GM12874 (cell line): ENCODE measurements around the gene LRRC3.

Source experiments
- TF ChIP-seq, protein P1 (sequence below): IDR thresholded peaks from 2 replicates; pipeline ENCODE4 v1.5.1; 2011; ENCODE audit warnings: low read depth, mild to moderate bottlenecking, control low read depth, low read length, moderate library complexity; ENCODE audit not compliant: insufficient read depth

LRRC3 gene

DNA sequence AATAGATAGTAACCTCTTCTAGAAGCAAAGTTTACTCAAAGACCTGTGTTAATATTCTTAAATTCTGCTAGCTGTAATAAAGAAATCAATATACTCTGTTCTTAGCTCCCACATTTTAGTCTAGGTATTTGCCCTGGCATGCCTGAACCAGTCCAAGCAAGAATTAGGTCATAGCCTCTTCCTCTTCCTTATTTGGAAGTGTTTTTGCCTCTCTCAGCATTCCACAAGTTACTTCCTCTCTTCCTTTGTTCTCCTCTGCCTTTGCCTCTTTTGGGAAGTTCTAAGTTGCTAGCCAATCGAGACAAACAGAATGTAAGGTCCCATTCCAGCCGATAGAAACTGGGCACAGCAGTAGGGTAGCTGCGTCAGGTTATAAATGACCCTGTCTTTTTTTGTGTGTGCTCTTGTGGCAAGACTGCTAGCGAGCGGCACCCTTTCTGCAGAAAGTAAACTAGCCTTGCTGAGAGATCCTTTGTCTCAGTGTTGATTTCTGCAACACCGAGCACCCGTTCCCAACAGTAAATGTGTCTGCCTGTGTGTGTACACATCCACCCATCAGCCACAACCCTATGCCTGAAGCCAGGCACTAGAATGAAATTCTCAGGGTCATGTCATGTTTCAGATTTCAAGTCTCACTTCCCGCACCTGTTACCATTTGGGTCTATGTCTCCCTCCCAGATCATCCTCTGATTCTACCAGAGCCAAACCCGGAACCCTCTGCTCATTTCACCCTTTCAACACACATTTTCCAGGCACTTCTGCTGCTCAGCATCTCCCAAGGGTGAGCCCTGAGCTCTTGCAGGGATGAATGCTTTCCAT is 37.5 kb downstream of the LRRC3 start:
- TF ChIP-seq, protein P1, sequence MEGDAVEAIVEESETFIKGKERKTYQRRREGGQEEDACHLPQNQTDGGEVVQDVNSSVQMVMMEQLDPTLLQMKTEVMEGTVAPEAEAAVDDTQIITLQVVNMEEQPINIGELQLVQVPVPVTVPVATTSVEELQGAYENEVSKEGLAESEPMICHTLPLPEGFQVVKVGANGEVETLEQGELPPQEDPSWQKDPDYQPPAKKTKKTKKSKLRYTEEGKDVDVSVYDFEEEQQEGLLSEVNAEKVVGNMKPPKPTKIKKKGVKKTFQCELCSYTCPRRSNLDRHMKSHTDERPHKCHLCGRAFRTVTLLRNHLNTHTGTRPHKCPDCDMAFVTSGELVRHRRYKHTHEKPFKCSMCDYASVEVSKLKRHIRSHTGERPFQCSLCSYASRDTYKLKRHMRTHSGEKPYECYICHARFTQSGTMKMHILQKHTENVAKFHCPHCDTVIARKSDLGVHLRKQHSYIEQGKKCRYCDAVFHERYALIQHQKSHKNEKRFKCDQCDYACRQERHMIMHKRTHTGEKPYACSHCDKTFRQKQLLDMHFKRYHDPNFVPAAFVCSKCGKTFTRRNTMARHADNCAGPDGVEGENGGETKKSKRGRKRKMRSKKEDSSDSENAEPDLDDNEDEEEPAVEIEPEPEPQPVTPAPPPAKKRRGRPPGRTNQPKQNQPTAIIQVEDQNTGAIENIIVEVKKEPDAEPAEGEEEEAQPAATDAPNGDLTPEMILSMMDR = no peak

DNA sequence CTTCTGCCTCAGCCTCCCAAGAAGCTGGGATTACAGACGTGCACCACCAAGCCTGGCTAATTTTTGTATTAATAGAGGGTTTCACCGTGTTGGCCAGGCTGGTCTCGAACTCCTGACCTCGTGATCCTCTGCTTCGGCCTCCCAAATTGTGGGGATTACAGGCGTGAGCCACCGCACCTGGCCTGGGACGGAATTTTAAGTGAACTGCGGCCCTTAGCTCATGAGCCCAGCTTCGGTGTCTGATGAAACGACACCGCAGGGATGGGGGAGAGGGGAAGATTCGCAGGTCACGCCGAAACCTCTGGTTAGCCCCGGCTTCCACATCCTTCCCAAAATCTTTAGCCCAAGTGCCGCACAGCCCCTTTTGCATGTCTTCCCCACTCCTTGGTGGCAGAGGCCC is 39.1 kb downstream of the LRRC3 start:
- TF ChIP-seq, protein P1 = no peak

DNA sequence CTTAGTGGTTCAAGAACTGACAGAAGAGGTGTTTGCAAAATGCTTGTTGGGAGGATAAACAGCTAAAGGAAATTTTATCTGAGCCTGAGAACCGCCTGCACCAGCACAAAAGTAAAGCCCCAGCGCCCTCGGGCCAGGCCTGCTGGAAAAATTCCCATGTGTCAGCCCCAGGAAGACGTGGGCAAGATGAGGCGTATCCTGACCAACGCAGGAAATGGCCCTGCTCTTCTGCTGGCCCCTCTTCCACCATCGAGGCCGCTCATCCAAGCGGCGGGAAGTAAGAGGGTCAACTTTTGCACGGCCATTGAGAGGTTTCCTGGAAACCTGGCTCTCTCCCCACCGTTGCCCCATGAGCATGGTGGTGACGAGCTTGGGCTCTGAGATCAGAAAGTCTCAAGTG is 39.6 kb downstream of the LRRC3 start:
- TF ChIP-seq, protein P1 = no peak

DNA sequence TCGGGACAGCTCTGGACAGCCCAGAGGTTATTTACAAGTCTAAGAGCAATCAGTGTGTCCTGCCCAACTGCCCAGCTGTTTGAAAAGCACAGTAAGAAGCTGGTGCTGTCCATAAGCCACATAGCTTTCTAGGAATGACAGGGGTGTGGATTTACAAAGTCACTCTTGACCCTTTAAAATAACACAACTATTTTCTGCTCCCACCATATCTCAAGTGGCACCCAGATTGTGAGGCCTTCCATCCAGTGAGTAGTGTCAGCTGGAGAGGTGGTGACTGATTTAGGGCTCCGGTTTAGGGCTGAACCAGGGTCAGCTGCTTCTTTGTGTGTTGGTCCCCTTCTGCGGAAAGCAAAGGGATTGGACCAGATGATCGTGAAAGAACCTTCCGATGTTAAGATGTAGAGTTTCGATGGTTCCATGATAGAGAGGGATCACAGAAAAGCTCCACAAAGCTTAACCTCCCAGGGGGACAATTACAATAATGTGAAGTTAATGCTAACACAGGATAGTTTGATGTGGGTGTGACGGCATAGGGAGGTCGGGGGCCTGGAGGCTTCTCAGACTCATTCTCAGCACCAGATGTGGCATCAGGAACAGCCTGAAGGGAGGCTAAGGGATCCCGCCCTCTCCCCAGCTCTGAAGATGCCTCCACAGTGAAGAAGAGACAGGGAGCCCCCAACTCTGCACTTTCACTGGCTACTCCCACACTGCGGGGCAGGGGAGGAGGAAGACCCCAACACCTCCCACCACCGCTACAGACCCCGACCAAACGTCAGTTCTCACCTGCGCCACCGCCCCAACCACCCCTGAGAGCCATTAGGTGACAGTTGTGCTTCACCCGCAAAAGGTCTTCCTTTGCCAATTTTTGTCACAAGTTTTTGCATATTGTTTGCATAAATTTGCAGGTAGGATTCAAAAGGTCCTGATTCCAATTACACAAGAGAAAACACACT is 40.6 kb downstream of the LRRC3 start:
- TF ChIP-seq, protein P1 = no peak

DNA sequence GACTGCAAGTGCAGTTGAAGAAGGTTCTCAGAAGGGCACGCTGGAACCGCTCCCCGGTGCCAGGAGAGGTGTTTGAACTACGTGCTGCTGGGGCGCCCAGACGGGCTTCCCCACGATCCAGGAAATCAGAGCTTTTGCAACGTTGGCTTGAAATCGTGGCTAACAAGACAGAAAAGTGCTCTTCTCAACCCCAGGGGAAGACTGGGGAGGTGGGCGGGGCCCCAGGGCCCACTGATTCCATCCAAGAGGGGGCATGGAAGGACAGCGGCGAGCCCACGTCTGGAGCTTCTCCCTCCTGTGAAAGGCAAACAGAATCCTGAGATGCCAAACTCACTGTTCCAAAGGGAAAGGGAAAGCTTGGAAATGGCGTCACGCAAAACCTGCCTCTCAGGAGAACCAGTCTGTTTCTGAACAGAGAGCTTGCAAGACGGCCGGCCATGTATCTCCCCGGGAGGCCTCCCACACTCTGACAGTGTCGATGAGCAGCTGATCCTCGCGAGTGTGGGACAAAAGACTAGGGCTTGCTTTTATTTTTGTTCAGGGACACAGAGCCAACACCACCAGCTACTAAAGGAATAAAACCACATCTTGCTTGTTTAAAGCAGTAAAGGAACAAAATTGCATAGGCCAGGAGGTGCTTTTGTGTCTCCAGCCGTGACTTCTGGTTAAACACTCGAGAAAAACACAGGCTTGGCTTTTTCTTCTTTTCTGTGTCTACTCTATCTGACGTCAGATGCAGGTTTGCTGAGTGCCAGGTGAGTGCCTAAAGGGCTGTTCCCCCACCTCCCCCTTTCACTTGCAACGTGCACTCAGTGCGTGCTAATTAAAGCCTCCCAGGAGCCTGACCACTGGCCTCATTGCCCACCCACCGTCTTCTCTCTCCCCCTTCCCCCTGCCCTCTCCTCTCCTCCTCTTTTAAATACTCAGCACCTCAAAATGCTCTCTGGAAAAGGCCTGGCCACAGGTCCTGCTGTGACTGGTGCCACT is 41.5 kb downstream of the LRRC3 start:
- TF ChIP-seq, protein P1 = no peak

DNA sequence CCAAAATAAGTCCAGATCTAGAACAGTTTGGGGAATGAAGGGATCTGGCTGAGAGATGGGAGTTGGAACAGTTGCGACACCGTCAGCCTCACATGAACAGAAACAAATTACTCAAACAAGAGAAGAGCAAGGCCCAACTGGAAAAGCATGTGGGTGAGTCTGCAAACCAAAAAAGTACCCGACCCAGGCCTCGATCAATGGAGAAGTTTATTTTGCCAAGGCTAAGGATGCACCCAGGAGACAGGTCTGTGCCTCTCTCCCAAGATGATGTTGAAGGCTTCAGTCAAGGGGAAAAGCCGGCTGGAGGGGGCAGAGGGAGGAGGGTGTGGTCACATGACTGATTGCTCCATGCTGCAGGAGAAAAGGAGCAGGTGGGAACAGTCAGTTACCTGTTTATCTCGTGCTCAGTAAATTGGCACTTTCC is 42.4 kb downstream of the LRRC3 start:
- TF ChIP-seq, protein P1 = no peak
